B cell (primary cell): ENCODE data around the gene DIS3L2. TPM values are rescaled to one million over a fixed set of nuclear protein-coding genes. Genes with fewer than 3 reads are reported as not detected.

ENCODE experiments used
- ATAC-seq: fragments of 200-7000 bp; cut with Tn5 transposase; one replicate; pipeline ENCODE4 v1.10.0; 2021; ENCODE audit warnings: low read depth, mild to moderate bottlenecking, moderate number of reproducible peaks, moderate library complexity
- CTCF ChIA-PET: fragments of 350-600 bp; sonication (Branson Sonifier 250); formaldehyde crosslinking; loops from one replicate; lab custom pipeline; 2021; ENCODE audit warnings: antibody characterized with exemption, inconsistent platforms; lab: Charles Lee
- POLR2A ChIA-PET: fragments of 350-600 bp; sonication (Branson Sonifier 250); formaldehyde crosslinking; loops from one replicate; lab custom pipeline; 2021; ENCODE audit warnings: antibody characterized with exemption; lab: Charles Lee
- DNase-seq: peaks from one replicate; pipeline ENCODE4 v3.0.0; 2013
- H2AFZ ChIP-seq: 2 replicates; pipeline ENCODE4 v1.6.1; 2012; ENCODE audit warnings: mild to moderate bottlenecking, low read depth, low read length; ENCODE audit not compliant: insufficient read depth, poor library complexity, severe bottlenecking
- H3K27ac ChIP-seq, 2 donors: 1 replicate in 1 of 2; 2 replicates in 1 of 2; pipeline ENCODE4 v1.5.1; 2012 to 2013; ENCODE audit warnings: low read length in 2 of 2, mild to moderate bottlenecking in 2 of 2, moderate library complexity in 1 of 2
- H3K27me3 ChIP-seq, 4 experiments: fragments of 200-600 bp in 1 of 4; sonication (generic) in 1 of 4; replicated peaks in 1 of 4; 1 replicate in 2 of 4; 2 replicates in 2 of 4; pipeline versions ENCODE4 v1.6.1 to v1.7.0; 2013 to 2016; ENCODE audit warnings: low read length in 3 of 4, mild to moderate bottlenecking in 2 of 4, mixed read lengths in 1 of 4, moderate library complexity in 1 of 4; ENCODE audit not compliant: insufficient read depth in 4 of 4, control insufficient read depth in 3 of 4; ENCODE audit errors: control extremely low read depth in 1 of 4
- H3K36me3 ChIP-seq, 2 experiments: replicated peaks in 1 of 2; 1 replicate in 1 of 2; 2 replicates in 1 of 2; pipeline versions ENCODE4 v1.6.1 to v1.7.1; 2013; ENCODE audit warnings: low read length in 1 of 2; ENCODE audit not compliant: insufficient read depth in 2 of 2, control insufficient read depth in 1 of 2; ENCODE audit errors: control extremely low read depth in 1 of 2, extremely low read depth in 1 of 2
- H3K4me1 ChIP-seq, 2 donors: fragments of 200-600 bp in 1 of 2; sonication (generic) in 1 of 2; 1 replicate in 1 of 2; 2 replicates in 1 of 2; pipeline versions ENCODE4 v1.5.1 to v1.6.1; 2013 to 2017; ENCODE audit warnings: low read length in 2 of 2; ENCODE audit not compliant: control insufficient read depth in 2 of 2, insufficient read depth in 2 of 2
- H3K4me2 ChIP-seq: replicated peaks from 2 replicates; pipeline ENCODE3; 2012; ENCODE audit warnings: mild to moderate bottlenecking, low read depth, low read length; ENCODE audit not compliant: poor library complexity, severe bottlenecking
- H3K4me3 ChIP-seq, 5 experiments: fragments of 200-600 bp in 1 of 5; sonication (generic) in 1 of 5; 1 replicate in 3 of 5; 2 replicates in 2 of 5; pipeline versions ENCODE4 v1.5.1 to v1.7.0; 2011 to 2016; ENCODE audit warnings: low read length in 4 of 5, mild to moderate bottlenecking in 4 of 5, low read depth in 2 of 5, control low read depth in 1 of 5, moderate library complexity in 1 of 5; ENCODE audit not compliant: insufficient read depth in 1 of 5; ENCODE audit errors: control extremely low read depth in 1 of 5, extremely low read depth in 1 of 5
- H3K79me2 ChIP-seq: fragments of 200-600 bp; sonication (generic); one replicate; pipeline ENCODE4 v1.6.0; 2016; ENCODE audit warnings: low read length; ENCODE audit not compliant: control insufficient read depth, insufficient read depth
- H3K9ac ChIP-seq: fragments of 200-600 bp; sonication (generic); 2 replicates; pipeline ENCODE4 v1.6.1; 2017; ENCODE audit warnings: mild to moderate bottlenecking, low read length, moderate library complexity
- H3K9me3 ChIP-seq, 3 donors: one replicate each; pipeline versions ENCODE4 v1.6.1 to v1.7.1; 2013; ENCODE audit warnings: low read length in 2 of 3; ENCODE audit not compliant: control insufficient read depth in 2 of 3, insufficient read depth in 1 of 3; ENCODE audit errors: control extremely low read depth in 1 of 3
- H4K20me1 ChIP-seq: 2 replicates; pipeline ENCODE4 v1.6.0; 2012; ENCODE audit warnings: mild to moderate bottlenecking, low read length; ENCODE audit not compliant: insufficient read depth, control insufficient read depth, poor library complexity, severe bottlenecking
- H3K27ac Mint-ChIP-seq: one replicate; pipeline ENCODE4 v1.8.0; 2021; ENCODE audit warnings: mixed read lengths
- H3K27me3 Mint-ChIP-seq: one replicate; pipeline ENCODE4 v1.8.0; 2021; ENCODE audit warnings: mixed read lengths
- H3K4me1 Mint-ChIP-seq: one replicate; pipeline ENCODE4 v1.8.0; 2021; ENCODE audit warnings: mixed read lengths
- H3K4me3 Mint-ChIP-seq: one replicate; pipeline ENCODE4 v1.8.0; 2021; ENCODE audit warnings: mixed read lengths
- H3K9me3 Mint-ChIP-seq: one replicate; pipeline ENCODE4 v1.8.0; 2022; ENCODE audit warnings: mixed read lengths; ENCODE audit not compliant: insufficient read depth
- EZH2 ChIP-seq: IDR thresholded peaks from 2 replicates; pipeline ENCODE4 v1.6.1; 2012; ENCODE audit warnings: borderline replicate concordance, low read depth, mild to moderate bottlenecking, moderate library complexity, low read length; ENCODE audit not compliant: insufficient read depth, poor library complexity, severe bottlenecking
- WGBS: methylation state at CpG from one replicate; pipeline ENCODE4 v1.1.5; 2013; ENCODE audit warnings: missing lambda C conversion rate; ENCODE audit not compliant: insufficient coverage; 5-methylcytosine and 5-hydroxymethylcytosine counted together
- intact Hi-C: fragments of 100-400 bp; cut with micrococcal nuclease; formaldehyde crosslinking; loops from one replicate; pipeline ENCODE4 v1.10.0; 2022
- polyA plus RNA-seq: library from polyadenylated mRNA; depleted of rRNA; stranded (reverse); fragments of >200 nt; gene quantifications from 2 replicates; pipeline ENCODE4 v1.2.3, GENCODE V29; 2012
- total RNA-seq, 2 donors: library from RNA; stranded (reverse); fragments of 120-200 nt in 1 of 2; gene quantifications; 1 replicate in 1 of 2; 2 replicates in 1 of 2; pipeline versions ENCODE4 v1.2.3 to v1.2.4, GENCODE V29; 2013 to 2022
- TF ChIP-seq, protein P1 (sequence below): fragments of 200-600 bp; IDR thresholded peaks from one replicate; pipeline ENCODE4 v1.8.0; 2022; ENCODE audit warnings: antibody characterized with exemption, mild to moderate bottlenecking

Gene DIS3L2
- total and polyA plus RNA-seq, 2 donors (not counting 1 experiment from before 2014, with no cell fraction given), result 34.5 to 70.1 TPM

DNA sequence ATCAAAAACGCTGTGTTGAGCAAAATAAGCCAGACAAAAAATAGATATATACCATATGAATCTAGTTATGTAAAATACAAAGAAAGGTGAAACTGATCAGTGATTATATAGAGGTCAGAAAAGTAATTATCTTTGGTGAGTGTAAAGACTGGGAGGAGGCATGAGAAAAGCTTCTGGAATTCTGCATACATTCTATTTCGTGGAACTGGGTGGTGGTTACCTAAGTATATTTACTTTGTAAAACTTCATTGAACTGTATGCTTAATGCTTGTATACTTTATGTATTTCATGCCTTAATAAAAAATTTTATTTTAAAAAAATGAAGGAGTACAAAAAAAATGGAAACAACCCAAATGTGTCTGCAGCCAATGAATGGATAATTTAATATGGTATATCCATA, 263.9 kb downstream of the DIS3L2 start:
- no peak overlapping the region for H3K4me2 ChIP-seq
- intact Hi-C loops, result no loop called here
- DNase-seq (no peak), ATAC-seq (no peak)
- no peak overlapping the region for H3K9ac ChIP-seq
- H2AFZ ChIP-seq, result no peak overlapping the region
- H3K27ac ChIP-seq, result no peak overlapping the region
- ChIA-PET POLR2A (no interaction called here), CTCF (no interaction called here)
- no peaks in the 10 kb centered on the region for H3K27me3 Mint-ChIP-seq
- WGBS, result no CpG with 5 or more reads among the region's 2 CpGs
- H4K20me1 ChIP-seq, result no peaks in the 10 kb centered on the region
- no peak overlapping the region for H3K27ac Mint-ChIP-seq
- no peaks in the 10 kb centered on the region for H3K4me1 ChIP-seq
- no peak overlapping the region for H3K4me3 ChIP-seq
- no peaks in the 10 kb centered on the region for H3K9me3 Mint-ChIP-seq
- TF ChIP-seq EZH2, result no peak
- TF ChIP-seq, protein P1, sequence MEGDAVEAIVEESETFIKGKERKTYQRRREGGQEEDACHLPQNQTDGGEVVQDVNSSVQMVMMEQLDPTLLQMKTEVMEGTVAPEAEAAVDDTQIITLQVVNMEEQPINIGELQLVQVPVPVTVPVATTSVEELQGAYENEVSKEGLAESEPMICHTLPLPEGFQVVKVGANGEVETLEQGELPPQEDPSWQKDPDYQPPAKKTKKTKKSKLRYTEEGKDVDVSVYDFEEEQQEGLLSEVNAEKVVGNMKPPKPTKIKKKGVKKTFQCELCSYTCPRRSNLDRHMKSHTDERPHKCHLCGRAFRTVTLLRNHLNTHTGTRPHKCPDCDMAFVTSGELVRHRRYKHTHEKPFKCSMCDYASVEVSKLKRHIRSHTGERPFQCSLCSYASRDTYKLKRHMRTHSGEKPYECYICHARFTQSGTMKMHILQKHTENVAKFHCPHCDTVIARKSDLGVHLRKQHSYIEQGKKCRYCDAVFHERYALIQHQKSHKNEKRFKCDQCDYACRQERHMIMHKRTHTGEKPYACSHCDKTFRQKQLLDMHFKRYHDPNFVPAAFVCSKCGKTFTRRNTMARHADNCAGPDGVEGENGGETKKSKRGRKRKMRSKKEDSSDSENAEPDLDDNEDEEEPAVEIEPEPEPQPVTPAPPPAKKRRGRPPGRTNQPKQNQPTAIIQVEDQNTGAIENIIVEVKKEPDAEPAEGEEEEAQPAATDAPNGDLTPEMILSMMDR, result no peak
- H3K36me3 ChIP-seq, result peaks cover 0 to 14% of the 10 kb centered on the region in 2 experiments
- no peaks in the 10 kb centered on the region for H3K4me1 Mint-ChIP-seq
- H3K27me3 ChIP-seq, result no peaks in the 10 kb centered on the region
- H3K9me3 ChIP-seq, result no peaks in the 10 kb centered on the region
- H3K4me3 Mint-ChIP-seq, result no peak overlapping the region
- H3K79me2 ChIP-seq, result no peaks in the 10 kb centered on the region

DNA sequence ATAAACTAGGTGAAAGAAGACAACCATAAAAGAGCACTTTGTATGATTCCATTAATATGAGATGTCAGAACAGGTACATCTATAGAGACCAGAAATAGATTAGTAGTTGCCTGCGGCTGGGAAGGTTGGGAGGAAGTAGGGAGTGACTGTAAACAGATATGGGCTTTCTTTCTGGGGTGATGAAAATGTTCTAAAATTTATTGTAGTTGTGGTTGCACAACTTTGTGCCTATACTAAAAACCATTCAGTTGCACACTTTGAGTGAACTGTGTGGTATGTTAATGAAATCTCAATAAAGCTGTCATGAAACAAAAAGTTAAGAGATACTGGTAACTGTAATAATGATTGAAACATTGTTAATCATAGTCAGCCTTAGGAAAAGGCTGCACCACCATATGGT, 264.4 kb downstream of the DIS3L2 start:
- no peaks in the 10 kb centered on the region for H3K4me1 Mint-ChIP-seq
- Histone ChIP-seq H3K79me2 (no peaks in the 10 kb centered on the region), H3K36me3 (peaks cover 0 to 14% of the 10 kb centered on the region in 2 experiments), H4K20me1 (no peaks in the 10 kb centered on the region), H3K4me1 (no peaks in the 10 kb centered on the region), H3K4me2 (no peak overlapping the region), H2AFZ (no peak overlapping the region), H3K9ac (no peak overlapping the region), H3K27me3 (no peaks in the 10 kb centered on the region), H3K9me3 (no peaks in the 10 kb centered on the region), H3K27ac (no peak overlapping the region), H3K4me3 (no peak overlapping the region)
- 100% methylated on average over 1 of the region's 1 CpG for WGBS
- no peak overlapping the region for H3K27ac Mint-ChIP-seq
- no peak for DNase-seq
- no peak overlapping the region for H3K4me3 Mint-ChIP-seq
- TF ChIP-seq, protein P1, result no peak
- TF ChIP-seq EZH2, result no peak
- no peaks in the 10 kb centered on the region for H3K9me3 Mint-ChIP-seq
- intact Hi-C loops, result no loop called here
- POLR2A ChIA-PET, result no interaction called here
- no peak for ATAC-seq
- no peaks in the 10 kb centered on the region for H3K27me3 Mint-ChIP-seq
- CTCF ChIA-PET, result no interaction called here
